GM12892 (cell line): ENCODE results near the gene BCL11B.

Experiments used
- DNase-seq: peaks from one replicate; pipeline ENCODE4 v3.0.0; 2011; ENCODE audit not compliant: insufficient read length
- FAIRE-seq: peaks from 2 replicates; lab custom pipeline; 2011; peaks lifted over from hg19 to GRCh38; lab: Jason Lieb, UNC
- POLR2A ChIP-seq: IDR thresholded peaks from 2 replicates; pipeline ENCODE4 v1.6.1; 2011; ENCODE audit warnings: low read depth, low read length, control low read depth
- POLR2AphosphoS5 ChIP-seq: IDR thresholded peaks from 2 replicates; pipeline ENCODE4 v1.6.1; 2011; ENCODE audit warnings: low read depth, low read length, control low read depth
- TAF1 ChIP-seq: IDR thresholded peaks from 2 replicates; pipeline ENCODE4 v1.6.1; 2011; ENCODE audit warnings: low read depth, mild to moderate bottlenecking, control low read depth, low read length, borderline replicate concordance

The BCL11B gene

DNA sequence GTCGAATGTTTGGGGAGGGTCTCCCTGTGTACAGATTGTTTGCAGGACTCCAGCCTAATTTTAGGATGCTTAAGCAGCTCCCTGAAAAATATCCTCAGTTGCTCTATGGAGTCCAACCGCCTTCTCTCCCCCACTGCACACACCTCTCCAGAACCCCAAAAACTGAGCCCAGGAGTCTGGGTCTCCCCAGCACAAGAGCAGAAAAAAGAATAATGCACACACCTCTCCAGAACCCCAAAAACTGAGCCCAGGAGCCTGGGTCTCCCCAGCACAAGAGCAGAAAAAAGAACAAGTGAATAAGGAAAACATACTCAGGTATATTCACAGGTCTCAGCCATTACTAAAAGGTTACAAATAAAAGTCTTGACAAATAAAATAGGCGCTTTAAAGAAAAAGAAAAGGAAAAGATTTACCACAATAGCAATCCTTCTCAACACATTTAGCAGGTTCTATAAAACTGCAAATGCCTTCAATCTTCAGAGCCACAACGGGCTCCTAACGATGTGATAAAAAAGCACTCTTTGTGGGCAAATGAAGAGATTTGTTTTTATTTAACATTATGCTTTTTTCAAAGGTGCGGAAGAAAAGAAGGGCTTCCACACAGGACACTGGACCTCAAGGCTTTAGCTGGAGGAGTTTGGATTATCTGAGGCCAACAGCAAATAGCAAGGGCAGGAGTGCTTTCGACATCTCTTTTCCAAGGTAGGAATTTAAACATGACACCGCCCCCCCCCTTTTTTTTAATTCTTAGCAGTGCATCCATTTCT lies 8.2 kb downstream of the BCL11B start:
- no peak for FAIRE-seq
- DNase-seq, result no peak
- TF ChIP-seq TAF1 (no peak), POLR2AphosphoS5 (no peak), POLR2A (no peak)

DNA sequence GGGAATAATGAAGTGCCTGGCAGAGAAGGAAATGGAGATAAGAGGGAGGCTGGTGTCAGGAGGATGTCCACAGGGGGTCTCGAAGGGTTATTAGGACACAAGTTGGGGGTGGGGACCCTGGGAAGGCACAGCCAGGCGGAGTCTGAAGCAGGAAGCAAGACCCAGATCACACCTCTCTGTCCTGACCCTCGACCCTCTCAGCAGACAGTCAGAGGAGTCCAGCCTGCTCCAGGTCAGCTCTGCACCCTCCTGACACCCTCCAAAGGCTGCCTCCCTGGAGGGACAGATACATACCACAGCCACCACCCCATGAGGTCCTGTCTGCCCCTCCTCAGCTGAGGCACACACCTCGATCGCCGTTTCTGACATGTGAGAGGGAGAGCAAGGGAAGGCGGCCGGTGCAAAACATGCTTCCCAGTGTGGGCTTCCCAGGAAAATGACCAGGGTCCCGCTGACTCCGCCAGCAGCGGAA lies 9.0 kb downstream of the BCL11B start:
- no peak for TF ChIP-seq POLR2AphosphoS5
- no peak for TF ChIP-seq POLR2A
- TF ChIP-seq TAF1, result no peak
- DNase-seq (no peak), FAIRE-seq (no peak)

DNA sequence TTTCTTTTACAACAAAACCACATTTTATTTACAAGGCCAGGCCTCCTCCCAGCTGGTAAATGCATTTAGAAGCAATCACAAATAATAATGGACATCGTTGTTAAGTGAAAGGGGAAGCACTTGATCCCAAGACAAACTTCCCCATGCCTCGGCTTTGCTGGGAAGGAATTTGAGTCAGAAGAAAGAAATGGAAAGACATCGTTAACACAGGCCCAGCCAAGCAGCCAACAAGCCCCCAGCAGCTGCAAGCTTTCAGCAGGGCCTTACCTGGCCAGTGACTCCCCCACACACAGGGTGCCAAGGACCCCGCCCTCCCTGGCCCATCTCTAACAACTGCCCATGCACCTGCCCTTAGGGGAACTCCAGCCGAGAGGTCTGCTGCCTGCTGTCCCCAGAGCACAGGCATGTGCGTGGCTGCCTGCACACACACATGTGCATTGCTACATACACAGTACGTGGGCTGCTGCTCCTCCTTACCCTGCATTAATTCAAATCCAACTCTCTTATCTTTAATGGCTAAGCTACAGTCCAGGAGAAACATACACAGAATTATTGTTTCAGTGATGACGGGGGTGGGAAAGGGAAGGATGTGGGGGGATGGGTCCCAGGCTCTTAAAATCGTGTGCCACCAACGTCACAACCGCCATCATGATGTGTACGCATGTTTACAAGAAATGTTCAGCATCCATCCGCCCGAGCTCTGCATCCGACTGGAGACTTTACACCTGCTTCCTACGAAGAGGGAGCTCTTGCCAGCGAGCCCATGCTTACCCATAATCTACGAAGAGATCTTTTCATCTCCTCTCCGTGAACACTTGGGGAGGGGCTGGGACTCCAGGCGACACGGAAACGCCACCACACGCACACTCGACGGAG lies 9.8 kb downstream of the BCL11B start:
- TF ChIP-seq POLR2A, result no peak
- TF ChIP-seq POLR2AphosphoS5, result no peak
- TF ChIP-seq TAF1, result no peak
- peak; percentile 24 for FAIRE-seq
- DNase-seq, result no peak

DNA sequence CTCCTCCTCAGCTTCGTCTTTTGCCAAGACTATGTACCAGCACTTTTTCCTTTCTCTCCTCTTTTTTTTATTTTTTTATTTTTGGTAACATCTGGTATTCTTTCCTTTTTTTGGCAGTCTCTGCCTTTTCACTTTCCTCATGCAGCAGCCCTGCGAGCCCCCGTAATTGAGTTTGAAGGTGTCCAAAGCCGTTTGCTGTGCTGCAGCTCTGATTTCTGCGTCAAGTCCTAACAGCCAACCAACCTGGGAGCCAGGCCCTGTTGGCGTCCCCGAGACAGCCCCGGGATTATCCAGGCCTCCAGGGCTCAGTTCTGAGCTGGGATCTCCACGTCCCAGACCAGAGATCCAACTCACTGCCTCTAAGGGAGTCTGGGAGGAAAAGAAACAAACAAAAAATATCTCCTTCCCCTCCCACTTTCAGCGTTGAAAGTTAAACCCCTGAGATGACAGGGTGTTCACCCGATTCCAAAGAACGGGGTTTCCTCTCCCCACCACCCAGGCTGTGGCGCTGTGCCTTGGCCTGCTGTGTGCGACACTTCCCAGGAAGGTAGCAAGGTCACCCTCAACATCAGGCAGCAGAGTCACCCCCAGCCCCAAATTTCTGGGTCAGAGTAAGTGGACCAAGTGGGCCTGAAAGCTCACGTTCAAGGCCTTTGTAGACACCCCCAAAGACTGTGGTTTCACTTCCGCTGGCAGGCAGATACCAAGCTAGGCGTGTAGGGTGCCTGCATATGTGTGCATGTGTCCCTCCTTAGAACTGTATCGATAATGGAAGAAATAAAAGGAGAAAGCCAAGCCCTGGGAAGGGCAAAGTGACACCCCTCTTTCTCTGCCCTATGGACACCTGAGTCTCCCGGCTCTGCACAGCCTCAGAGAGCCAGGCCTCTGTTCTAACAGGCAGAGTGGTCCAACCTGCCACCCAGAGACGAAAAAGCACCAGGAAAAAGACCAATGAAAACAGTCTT lies 11.1 kb downstream of the BCL11B start:
- no peak for TF ChIP-seq POLR2AphosphoS5
- TF ChIP-seq POLR2A, result no peak
- TF ChIP-seq TAF1, result no peak
- no peak for DNase-seq
- no peak for FAIRE-seq

DNA sequence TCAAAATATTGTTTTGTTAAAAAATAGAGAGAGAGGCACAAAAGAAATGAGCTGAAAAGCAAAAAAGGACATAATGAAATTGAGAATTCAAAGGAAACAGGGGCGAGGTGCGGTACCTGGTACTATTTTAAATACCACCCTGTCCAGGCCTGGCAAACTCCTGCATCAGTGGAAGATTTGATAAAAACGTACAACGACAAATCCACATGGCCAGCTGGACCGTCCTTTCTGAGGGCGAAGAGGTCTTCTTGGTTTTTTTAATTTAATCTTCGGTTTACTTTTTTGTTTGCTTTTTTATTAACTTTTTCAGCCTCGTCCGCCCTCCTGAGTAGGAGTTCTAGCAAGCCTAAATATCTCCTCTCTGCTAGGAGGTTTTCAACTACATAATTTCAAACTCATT lies 11.9 kb downstream of the BCL11B start:
- DNase-seq, result no peak
- TF ChIP-seq TAF1, result no peak
- FAIRE-seq, result no peak

DNA sequence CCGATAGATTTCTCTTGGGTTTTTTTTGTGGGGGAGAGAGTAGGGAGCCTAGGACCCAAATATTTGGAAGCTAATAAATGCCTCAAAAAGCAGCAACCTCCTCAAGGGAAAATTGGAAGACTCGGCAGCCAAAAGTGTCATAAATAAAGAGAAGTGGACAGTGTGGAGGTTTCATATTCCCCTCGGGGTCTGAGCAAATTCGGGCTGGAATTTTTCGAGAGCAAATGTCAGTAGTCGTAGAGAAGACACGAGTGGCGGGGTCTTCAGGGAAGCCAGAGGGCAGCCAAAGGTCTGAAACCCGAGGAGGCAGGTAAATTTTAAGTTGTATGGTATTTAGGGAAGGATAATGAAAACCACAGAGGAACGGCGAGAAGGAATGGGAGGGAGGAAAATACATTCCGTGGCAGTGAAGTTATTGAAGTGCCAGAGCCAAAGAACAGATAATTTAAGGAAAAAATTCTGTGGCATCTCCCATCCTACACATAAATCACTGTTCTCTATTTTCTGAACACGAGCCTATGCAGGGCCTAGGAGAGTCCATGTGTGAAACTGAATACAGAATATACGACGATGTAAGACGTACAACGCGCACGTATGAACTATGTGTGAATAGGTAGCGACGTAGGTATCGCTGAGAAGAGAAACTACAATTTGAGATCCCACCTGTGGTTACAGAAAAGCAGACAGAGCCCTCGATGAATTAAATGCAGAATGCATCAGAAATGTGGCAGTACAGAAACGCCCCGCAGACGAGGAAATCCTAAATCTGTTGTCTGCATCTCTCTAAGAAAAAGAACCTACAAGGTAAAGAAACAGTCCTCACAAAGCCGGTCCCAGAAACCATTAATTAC lies 12.9 kb downstream of the BCL11B start:
- no peak for FAIRE-seq
- no peak for DNase-seq

DNA sequence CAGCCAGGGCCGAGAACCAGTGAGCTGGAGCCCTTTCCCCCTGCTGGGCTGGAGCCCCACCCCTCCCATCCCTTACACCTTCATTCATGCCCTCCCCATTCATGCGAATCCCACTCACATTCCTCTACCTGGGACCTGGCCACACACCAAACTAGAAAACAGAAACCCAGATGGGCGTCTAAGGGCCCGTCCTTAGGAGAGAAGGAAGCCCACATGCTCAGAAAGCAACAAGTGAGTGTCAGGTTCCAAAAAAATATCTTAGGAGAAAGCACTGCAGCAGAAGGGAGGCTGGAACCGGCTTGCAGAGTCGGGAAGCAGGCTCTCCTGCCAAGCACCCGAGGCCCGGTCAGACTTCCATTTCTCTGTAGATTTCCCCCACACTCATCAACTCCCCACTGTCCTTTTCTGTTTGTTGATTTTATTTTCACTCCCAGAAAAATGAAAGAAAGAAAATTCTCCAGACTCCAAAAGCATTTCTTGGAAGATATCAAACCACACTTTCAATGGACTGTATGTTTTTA lies 13.6 kb downstream of the BCL11B start:
- TF ChIP-seq TAF1, result no peak
- TF ChIP-seq POLR2A, result no peak
- TF ChIP-seq POLR2AphosphoS5, result no peak
- DNase-seq, result no peak
- FAIRE-seq, result no peak

More for the DNA sequence above, 12.9 kb downstream of the BCL11B start:
- TF ChIP-seq POLR2AphosphoS5, result no peak
- TF ChIP-seq TAF1, result no peak
- no peak for TF ChIP-seq POLR2A

DNA sequence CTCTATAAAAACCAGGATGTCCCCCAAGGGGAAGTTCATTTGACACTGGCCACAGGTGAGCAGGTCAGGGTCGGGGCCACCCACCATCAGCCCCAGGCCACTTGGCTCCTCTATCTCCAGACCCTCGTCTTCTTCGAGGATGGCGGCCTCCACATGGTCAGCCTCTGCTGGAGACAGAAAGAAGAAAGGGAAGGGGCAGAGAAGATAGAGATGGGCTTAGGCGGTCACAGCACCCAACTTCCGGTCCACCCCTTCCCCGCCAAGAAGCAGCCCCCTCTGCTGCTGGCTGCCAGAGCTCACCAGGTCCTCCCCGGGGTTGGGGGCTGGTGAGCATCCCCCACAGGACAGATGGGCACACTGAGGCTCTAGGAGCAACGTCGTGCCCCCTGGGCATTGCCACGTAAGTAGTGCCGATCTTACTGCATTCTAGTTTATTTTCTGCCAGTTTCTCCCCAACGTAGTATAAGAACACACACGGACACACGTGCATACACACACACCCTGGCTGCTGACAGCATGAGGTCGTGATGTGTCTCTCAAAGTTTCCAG lies 14.2 kb downstream of the BCL11B start:
- DNase-seq, result no peak
- TF ChIP-seq POLR2AphosphoS5 (no peak), TAF1 (no peak), POLR2A (no peak)
- no peak for FAIRE-seq

DNA sequence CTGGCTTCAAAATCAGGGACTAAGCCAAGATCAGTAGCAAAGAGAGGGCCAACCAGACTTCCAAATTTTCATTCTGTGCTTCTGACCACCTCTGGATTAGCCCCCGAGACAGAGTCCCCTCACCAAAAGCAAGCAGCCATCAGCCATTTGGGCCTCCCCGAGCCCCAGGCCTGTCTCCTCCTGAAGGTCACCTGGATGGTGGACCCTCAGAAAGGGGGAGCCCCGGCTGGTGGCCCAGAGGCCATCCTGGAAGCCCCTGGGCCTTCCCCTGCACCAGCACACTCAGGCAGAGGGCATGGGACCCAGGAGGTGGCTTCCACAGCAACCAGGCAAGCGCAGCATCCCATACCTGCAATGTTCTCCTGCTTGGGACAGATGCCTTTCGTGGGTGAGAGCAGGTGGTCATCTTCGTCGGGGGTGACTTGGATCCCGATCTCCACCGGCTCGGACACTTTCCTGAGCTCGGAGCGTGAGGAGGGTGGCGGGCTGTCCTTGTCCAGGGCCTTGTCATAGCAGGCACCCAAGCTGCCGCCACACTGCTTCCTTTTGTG lies 14.8 kb downstream of the BCL11B start:
- DNase-seq (no peak), FAIRE-seq (no peak)
- TF ChIP-seq POLR2AphosphoS5 (no peak), TAF1 (no peak), POLR2A (no peak)
